GM13977 (cell line): ENCODE data around the gene TTC29.
A peak's percentile ranks its signal among the peaks of the same experiment; 100 is the strongest.

Experiments
- DNase-seq: peaks from one replicate; pipeline ENCODE4 v3.0.0; 2012; ENCODE audit warnings: low spot score
- in situ Hi-C: fragments of 300-500 bp; cut with MboI; formaldehyde crosslinking; loops from one replicate; pipeline ENCODE4 v1.12.0; 2022; ENCODE audit warnings: low sequenced_read_pairs, low pct_unique_long_range_greater_than_20kb, mixed read lengths, inconsistent platforms; ENCODE audit not compliant: unreplicated experiment
- TF ChIP-seq, protein P1 (sequence below): IDR thresholded peaks from 2 replicates; pipeline ENCODE4 v1.5.1; 2012; ENCODE audit warnings: mild to moderate bottlenecking, control low read depth; ENCODE audit not compliant: insufficient read depth; ENCODE audit errors: extremely low read depth, missing control alignments

TTC29 gene, protein sequence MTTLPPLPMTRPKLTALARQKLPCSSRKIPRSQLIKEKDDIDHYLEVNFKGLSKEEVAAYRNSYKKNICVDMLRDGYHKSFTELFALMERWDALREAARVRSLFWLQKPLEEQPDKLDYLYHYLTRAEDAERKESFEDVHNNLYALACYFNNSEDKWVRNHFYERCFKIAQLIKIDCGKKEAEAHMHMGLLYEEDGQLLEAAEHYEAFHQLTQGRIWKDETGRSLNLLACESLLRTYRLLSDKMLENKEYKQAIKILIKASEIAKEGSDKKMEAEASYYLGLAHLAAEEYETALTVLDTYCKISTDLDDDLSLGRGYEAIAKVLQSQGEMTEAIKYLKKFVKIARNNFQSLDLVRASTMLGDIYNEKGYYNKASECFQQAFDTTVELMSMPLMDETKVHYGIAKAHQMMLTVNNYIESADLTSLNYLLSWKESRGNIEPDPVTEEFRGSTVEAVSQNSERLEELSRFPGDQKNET

DNA sequence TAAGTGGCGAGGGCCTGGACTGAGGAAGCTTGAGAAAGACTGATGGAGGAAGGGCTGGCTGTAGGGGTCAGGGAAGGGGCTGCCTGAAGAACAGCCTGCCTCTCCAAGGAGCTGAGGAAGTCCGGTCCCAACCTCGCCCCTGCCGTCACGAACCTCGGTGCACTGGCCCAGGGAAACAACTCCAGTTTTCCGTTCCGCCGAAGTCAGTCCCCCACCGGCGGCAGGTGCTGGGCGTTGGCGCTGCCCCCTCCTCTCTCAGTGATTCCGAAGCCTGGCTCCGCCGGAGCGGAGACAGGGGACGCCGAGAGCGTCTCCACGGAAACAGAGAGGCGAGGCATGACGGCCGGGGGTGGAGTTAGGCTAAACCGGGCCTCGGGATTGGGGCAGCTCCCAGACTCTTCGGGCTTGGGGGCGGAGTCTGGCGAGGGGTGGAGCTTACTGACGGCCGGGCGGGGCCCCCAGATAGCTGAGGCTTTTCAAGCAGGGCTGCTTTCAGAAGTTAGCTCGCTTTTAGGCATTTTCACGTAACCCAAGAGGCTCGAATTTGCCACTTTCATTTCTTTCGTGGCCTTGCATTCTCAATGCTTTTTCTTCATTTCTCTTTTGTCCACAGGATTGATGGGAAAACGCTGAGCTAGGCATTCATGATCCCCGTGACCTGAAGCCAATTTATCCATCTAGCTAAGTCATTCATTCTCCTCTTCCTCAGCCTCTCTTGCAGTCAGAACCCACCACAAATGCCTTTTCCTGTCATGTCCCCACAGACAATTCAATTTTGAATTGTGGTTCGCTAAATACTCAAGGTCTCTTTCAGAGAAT, at the start of gene TTC29:
TTC29 (minus strand) TSS at position 309 of the 819 bp plus-strand sequence. CDS start 5,969 bp downstream, outside the sequence.
- in situ Hi-C loops = no loop called here
- peak; percentile 84 for DNase-seq

DNA sequence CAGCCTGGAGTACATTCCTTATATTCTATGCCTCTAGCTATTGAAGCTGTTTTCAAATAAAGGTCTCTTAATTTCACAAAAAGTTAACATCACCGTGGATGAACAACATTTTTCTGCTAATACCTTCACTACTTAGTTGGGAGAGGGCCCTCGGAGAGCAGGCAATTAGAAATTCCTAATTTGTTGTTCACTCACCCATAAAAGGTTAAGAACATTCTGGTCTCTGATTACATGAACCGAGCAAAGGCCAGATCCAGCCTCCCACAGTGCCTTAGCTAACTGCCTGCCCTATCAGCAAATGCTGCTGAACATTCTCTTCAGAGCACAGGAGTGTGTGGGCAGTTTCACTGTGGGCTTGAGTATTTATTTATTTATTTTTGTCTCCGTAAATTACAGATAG, 36.0 kb upstream of the TTC29 start:
- TF ChIP-seq, protein P1, sequence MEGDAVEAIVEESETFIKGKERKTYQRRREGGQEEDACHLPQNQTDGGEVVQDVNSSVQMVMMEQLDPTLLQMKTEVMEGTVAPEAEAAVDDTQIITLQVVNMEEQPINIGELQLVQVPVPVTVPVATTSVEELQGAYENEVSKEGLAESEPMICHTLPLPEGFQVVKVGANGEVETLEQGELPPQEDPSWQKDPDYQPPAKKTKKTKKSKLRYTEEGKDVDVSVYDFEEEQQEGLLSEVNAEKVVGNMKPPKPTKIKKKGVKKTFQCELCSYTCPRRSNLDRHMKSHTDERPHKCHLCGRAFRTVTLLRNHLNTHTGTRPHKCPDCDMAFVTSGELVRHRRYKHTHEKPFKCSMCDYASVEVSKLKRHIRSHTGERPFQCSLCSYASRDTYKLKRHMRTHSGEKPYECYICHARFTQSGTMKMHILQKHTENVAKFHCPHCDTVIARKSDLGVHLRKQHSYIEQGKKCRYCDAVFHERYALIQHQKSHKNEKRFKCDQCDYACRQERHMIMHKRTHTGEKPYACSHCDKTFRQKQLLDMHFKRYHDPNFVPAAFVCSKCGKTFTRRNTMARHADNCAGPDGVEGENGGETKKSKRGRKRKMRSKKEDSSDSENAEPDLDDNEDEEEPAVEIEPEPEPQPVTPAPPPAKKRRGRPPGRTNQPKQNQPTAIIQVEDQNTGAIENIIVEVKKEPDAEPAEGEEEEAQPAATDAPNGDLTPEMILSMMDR = no peak
- DNase-seq = no peak
- in situ Hi-C loops = no loop called here

More for the DNA sequence above, at the start of gene TTC29:
- TF ChIP-seq, protein P1 = no peak

DNA sequence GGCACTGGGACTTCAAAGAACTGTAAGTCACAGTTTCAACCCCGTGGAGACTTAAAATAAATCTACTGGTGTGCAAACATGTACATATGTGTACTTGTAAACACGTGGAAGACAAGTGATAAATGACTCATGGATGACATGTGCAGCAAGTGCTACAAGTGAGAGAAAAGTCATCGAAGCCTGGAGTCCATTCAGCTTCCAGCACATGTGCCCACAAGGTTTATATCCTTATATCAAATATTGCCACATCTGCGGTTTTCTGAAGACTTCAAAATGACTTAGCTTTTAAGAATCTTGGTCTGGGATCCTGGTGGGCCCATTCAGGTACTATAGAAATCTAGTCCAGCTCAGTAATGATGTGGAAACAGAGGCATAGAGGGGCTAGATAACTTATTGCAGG, 33.0 kb upstream of the TTC29 start:
- TF ChIP-seq, protein P1 = no peak

DNA sequence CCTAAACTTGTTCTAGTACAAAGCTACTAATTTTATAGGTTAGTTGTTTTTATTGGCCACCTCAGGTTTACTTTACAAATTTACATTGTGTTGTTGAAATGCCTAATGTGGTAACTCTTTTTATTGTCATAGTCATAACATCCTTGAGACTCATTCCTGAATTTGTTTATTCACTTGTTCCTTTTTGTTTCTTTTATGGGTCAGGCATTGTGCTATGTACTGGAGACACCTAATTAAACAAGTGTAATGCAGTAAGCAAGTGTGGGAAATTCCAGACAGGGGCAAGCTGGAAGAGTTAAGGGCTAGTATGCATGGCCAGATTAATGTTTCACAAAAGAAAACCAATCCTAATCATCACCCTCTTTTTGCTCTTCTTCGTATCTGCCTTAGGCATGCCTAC, 30.5 kb upstream of the TTC29 start:
- DNase-seq = no peak
- TF ChIP-seq, protein P1 = no peak
- in situ Hi-C loops = no loop called here

More for the DNA sequence above, 33.0 kb upstream of the TTC29 start:
- DNase-seq = no peak
- in situ Hi-C loops = no loop called here

DNA sequence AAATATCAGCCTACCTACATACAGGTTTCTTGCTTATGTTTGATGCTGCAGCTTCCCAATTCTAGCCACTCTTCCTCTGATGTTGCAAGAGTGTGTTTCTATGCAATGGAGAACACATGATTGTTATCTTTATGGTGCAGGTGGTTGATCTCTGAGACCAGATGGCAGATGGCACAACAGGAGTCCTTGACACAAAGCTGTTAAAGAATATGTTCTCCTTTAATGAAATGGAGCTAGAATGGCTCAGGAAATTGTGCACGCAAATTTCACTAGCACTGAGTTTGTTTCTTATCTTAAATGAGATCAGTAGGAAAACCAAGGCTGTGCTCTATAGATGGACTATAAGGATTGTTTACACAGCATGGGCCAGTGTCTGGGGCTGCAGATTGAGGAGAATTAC, 29.9 kb upstream of the TTC29 start:
- TF ChIP-seq, protein P1 = no peak
- in situ Hi-C loops = no loop called here
- DNase-seq = no peak

DNA sequence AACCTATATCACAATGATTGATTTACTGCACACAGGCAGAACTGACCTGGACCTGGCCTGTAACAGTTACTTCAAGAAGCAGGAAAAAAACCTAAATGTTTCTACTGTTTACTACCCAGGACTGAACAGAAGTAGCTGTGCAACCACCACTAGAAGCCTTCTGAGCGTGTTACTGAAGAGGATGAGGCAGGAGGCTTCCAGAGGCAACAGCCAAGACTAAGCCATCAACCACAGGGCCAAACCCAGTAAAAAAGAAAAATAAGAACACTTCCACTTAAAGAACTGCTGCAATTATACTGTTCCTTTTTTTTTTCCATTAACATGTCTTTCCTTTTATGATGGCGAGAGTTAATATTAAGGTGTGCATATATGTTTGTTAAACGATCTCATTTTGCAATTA, 29.4 kb upstream of the TTC29 start:
- TF ChIP-seq, protein P1 = no peak
- in situ Hi-C loops = no loop called here
- no peak for DNase-seq
